ENCODE measurements around the gene MON2. TPM values are rescaled to one million over a fixed set of nuclear protein-coding genes. Genes with fewer than 3 reads are reported as not detected.

The MON2 gene
- total RNA-seq, 1 donor from 2014 or later, result 43.4 TPM

DNA sequence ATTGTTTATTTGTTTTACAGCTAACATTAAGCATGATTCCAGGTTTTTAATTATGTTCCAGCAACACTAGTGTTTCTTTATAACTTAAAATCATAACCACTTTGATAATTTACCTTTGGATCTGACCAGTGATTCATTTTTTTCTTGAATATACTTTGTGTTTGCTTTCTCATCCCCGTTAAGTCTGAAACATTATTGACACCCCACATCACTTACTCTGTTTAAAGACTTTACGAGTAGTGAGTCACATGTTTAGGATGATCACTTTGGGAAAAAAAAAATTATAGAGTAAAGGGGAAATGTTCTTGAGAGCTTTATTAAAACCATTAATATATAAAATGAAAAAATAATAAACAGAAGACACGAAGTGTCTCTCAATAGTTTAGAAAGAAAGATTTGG is 132.2 kb downstream of the MON2 start:
- H3K36me3 Mint-ChIP-seq (ENCODE audit: unreplicated experiment), result no peaks in the 10 kb centered on the region
- no peak overlapping the region for H3K27ac Mint-ChIP-seq (ENCODE audit: unreplicated experiment)
- no peak for TF ChIP-seq CTCF (IDR thresholded peaks at IDR 0.05; ENCODE audit: partially characterized antibody, unreplicated experiment)
- peaks cover 5% of the 10 kb centered on the region for H3K27me3 Mint-ChIP-seq (ENCODE audit: unreplicated experiment)
- no peak for DNase-seq
- peaks cover 5% of the 10 kb centered on the region for H3K4me1 Mint-ChIP-seq (ENCODE audit: low read depth, unreplicated experiment)
- H3K4me3 Mint-ChIP-seq (ENCODE audit: unreplicated experiment), result no peak overlapping the region
- no peaks in the 10 kb centered on the region for H3K9me3 Mint-ChIP-seq (ENCODE audit: unreplicated experiment)

- peaks cover 10% of the 10 kb centered on the region for H3K27me3 Mint-ChIP-seq (ENCODE audit: unreplicated experiment)
- TF ChIP-seq CTCF (IDR thresholded peaks at IDR 0.05; ENCODE audit: partially characterized antibody, unreplicated experiment), result peak; percentile 34
- H3K36me3 Mint-ChIP-seq (ENCODE audit: unreplicated experiment), result no peaks in the 10 kb centered on the region
- DNase-seq, result no peak
- peaks cover 6% of the 10 kb centered on the region for H3K9me3 Mint-ChIP-seq (ENCODE audit: unreplicated experiment)
- H3K4me3 Mint-ChIP-seq (ENCODE audit: unreplicated experiment), result no peak overlapping the region
- H3K4me1 Mint-ChIP-seq (ENCODE audit: low read depth, unreplicated experiment), result peaks cover 5% of the 10 kb centered on the region
- no peak overlapping the region for H3K27ac Mint-ChIP-seq (ENCODE audit: unreplicated experiment)
These were observed 133.3 kb downstream of the MON2 start for GRCh38 chr12:62599854-62600437.

DNA sequence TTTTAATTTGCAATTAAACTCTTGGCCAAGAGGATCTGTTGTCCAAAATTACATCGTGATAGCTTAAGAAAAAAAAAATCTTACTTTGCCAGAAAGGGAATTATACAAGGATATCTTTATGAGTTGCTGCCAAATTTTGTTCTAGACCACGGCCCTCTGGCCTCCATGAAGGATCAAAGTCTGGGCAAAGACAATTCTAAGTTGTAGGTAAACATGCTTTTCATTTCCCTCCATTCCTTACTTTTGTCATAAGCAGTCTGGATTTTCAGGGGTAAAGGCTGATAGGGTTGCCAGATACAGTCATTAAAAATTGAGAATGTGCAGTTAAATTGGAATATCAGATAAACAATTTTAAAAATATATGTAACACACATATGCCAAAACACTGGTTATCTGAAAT is 135.1 kb downstream of the MON2 start:
- Mint-ChIP-seq H3K4me3 (ENCODE audit: unreplicated experiment) (peak overlapping the region; percentile 88), H3K27ac (ENCODE audit: unreplicated experiment) (peak overlapping the region; percentile 95), H3K4me1 (ENCODE audit: low read depth, unreplicated experiment) (peaks cover 16% of the 10 kb centered on the region), H3K36me3 (ENCODE audit: unreplicated experiment) (no peaks in the 10 kb centered on the region), H3K9me3 (ENCODE audit: unreplicated experiment) (peaks cover 10% of the 10 kb centered on the region), H3K27me3 (ENCODE audit: unreplicated experiment) (peaks cover 10% of the 10 kb centered on the region)
- no peak for DNase-seq
- TF ChIP-seq CTCF (IDR thresholded peaks at IDR 0.05; ENCODE audit: partially characterized antibody, unreplicated experiment), result no peak

DNA sequence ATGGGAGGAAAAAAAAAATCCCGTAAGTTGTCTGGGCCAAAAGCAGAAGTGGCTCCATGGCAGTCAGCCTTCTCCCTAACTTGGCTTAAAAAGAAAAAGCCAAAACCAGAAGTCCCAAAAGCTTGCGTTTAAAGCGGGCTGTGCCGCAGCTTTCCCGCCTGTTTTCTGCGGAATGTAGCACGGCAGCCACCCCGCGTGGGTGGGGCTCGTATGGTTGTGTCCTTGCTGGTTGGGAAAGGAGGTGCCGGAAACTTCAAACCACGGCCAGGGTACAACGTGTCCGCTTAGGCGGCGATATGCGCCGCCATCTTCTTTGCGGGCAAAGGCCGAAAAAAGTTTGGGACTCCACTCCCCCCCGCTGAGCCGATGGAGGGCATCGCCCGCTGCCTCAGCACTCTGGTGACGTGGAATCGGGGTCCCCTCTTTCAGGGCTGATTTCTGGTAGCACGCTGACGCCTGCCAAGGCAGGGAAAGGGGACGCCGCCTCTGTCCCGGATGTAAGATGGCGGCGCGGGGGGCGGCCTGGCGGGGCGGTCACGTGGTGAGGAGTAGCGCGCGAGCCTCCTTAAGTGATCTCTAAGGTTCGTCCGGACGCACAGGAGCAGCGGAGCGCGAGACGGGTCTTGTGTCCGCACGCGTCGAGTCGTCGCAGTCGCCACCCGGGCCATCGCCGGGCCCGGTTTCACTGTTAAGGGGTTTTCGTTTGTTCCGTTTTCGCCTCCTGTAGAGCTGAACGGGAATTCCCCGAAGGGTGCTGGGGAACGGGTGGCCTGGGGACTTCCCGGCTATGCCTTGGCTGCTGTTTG is 135.8 kb downstream of the MON2 start:
- Mint-ChIP-seq H3K36me3 (ENCODE audit: unreplicated experiment) (no peaks in the 10 kb centered on the region), H3K27ac (ENCODE audit: unreplicated experiment) (peak overlapping the region; percentile 95), H3K4me1 (ENCODE audit: low read depth, unreplicated experiment) (peaks cover 17% of the 10 kb centered on the region), H3K4me3 (ENCODE audit: unreplicated experiment) (peak overlapping the region; percentile 88), H3K9me3 (ENCODE audit: unreplicated experiment) (peaks cover 10% of the 10 kb centered on the region), H3K27me3 (ENCODE audit: unreplicated experiment) (peaks cover 10% of the 10 kb centered on the region)
- no peak for TF ChIP-seq CTCF (IDR thresholded peaks at IDR 0.05; ENCODE audit: partially characterized antibody, unreplicated experiment)
- peak; percentile 91 for DNase-seq

Measured in glutamatergic neuron (in vitro differentiated cells).